Activated naive CD8-positive, alpha-beta T cell (primary cell): ENCODE results near the gene LSP1.

Experiments
- H3K27ac Mint-ChIP-seq: one replicate; pipeline ENCODE4 v1.8.0; 2021; ENCODE audit warnings: mixed read lengths
- H3K27me3 Mint-ChIP-seq: one replicate; pipeline ENCODE4 v1.8.0; 2021; ENCODE audit warnings: mixed read lengths
- H3K36me3 Mint-ChIP-seq: one replicate; pipeline ENCODE4 v1.8.0; 2021; ENCODE audit warnings: mixed read lengths
- H3K4me1 Mint-ChIP-seq: one replicate; pipeline ENCODE4 v1.8.0; 2021; ENCODE audit warnings: low read depth, mixed read lengths
- H3K4me3 Mint-ChIP-seq: one replicate; pipeline ENCODE4 v1.8.0; 2021; ENCODE audit warnings: mild to moderate bottlenecking, mixed read lengths
- H3K9me3 Mint-ChIP-seq: one replicate; pipeline ENCODE4 v1.8.0; 2021; ENCODE audit warnings: low read depth, mixed read lengths

LSP1 gene

DNA sequence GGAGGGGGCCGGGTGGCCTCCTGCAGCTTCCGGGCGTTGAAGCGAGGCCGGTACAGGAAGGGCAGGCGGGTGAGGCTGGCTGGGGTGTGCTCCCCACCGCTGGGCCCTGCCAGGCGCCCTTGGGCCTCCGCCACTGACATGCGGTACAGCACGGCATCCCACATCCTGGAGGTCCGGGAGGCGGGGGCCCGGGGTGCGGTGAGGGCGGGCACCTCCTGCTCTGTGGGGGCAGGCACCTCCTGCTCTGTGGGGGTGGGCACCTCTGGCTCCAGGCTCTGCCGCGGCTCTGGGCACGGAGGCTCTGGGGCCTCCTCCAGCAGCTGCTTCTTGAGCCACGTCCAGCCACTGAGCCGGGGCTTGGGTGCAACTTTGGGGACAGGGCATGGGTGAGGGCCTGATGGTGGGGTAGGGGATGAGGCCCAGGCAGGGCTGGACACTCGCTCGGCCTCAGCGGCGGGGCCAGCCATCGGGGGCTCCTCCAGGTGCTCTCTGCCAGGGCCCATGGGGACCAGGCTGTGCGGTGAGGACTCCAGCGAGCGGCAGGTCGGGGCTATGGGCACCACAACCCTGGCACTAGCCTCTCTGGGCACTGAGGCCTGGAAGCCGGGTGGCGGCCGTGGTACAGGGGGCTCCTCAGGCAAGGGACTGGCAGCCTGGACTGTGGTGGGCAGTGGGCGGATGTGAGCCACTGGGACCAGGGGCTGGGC is 36.5 kb downstream of the LSP1 start:
- no peaks in the 10 kb centered on the region for H3K27me3 Mint-ChIP-seq

DNA sequence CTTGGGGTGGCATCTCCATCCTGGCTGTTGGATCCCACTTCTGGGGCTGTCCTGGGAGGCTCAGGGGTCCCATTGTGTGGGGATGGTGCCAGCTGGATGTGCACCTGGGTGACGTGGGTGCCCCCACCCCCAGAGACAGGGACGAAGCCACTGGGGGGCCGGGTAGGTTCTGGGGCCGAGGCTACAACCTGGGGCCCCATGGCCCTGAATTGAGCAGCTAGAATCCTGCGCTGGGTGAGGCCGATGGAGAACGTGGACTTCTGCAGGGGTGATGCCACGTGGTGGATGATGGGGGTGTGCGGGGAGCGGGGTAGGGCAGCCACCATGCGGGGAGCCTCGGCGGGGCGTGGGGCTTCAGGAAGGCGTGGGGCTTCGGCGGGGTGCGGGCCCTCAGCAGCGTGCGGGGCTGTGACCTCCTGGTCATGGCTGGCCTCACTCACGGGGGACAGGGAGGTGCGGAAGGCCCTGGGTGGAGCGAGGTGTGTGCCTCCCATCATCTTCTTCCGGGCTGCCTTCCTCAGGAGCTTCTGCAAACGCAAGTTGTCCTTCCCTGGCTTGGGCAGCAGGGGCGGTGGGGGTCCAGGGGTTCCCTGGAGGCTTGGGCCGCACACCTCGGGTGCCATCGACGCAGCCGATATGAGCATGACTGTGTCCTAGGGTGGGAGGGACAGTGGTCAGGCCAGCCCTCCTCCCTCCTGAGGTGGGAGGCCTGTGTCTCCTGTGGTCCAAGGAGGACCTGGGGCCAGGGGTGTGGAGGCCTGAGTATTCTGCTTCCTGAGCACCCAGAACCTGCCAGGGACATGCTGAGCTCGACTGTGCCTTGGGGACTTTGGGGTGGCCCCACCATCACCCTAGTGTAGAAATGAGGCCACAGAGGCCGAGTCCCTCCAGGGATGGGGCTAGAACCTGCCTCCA is 37.3 kb downstream of the LSP1 start:
- Mint-ChIP-seq H3K36me3 (no peaks in the 10 kb centered on the region), H3K27ac (peak overlapping the region; percentile 86), H3K27me3 (no peaks in the 10 kb centered on the region), H3K4me1 (peaks cover 37% of the 10 kb centered on the region), H3K4me3 (peak overlapping the region; percentile 80), H3K9me3 (no peaks in the 10 kb centered on the region)

More for the DNA sequence above, 36.5 kb downstream of the LSP1 start:
- peak overlapping the region; percentile 80 for H3K4me3 Mint-ChIP-seq
- peaks cover 37% of the 10 kb centered on the region for H3K4me1 Mint-ChIP-seq
- H3K9me3 Mint-ChIP-seq: no peaks in the 10 kb centered on the region
- H3K36me3 Mint-ChIP-seq: no peaks in the 10 kb centered on the region
- H3K27ac Mint-ChIP-seq: peak overlapping the region; percentile 86

DNA sequence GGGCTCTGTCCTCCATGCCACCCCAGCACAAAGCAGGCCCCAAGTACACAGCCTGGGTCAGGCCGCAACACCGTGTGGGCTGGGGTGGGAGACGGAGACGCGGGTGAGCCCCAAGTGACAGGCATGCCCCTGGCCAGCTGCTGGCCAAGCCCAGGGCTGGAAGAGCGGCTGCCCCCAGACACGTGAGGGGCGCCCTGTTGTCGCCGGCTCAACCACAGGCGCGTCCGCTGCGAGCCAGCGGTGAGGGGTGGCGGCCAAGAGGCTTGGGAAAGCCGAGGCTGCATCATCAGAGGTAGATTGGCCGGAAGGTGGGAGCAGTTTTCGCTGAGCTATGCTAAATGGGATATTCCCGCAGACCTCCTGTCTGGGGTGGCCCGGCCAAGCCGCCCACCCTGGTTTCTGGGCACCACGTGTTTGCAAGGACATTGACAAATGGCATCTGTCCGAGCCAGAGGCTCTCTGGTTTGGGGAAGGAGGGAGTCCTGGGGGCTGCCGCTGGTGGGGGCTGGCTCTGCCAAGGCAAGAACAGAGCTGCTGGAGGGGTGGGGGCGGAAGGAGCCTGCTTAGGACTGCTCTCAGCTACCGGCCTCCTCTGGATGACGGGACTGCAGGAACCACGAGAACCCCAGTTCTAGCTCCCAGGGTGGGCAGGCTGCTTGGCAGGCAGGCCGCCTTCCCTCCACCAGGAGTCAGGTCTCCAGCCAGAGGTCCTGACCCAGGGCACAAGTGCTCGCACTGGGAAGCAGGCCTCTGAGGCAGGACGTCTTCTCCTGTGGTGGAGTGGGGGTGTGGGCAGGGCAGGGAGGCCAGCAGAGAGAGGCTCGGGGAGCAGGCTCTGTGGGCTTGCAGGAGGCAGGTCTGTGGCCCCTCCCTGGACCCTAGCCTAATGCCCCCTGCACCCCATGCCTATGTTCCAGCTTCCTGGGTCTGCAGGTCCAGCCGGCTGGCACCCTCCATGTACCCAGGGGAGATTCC is 38.3 kb downstream of the LSP1 start:
- H3K4me1 Mint-ChIP-seq: peaks cover 37% of the 10 kb centered on the region
- no peaks in the 10 kb centered on the region for H3K36me3 Mint-ChIP-seq
- H3K9me3 Mint-ChIP-seq: no peaks in the 10 kb centered on the region
- no peaks in the 10 kb centered on the region for H3K27me3 Mint-ChIP-seq
- peak overlapping the region; percentile 86 for H3K27ac Mint-ChIP-seq
- peak overlapping the region; percentile 80 for H3K4me3 Mint-ChIP-seq

DNA sequence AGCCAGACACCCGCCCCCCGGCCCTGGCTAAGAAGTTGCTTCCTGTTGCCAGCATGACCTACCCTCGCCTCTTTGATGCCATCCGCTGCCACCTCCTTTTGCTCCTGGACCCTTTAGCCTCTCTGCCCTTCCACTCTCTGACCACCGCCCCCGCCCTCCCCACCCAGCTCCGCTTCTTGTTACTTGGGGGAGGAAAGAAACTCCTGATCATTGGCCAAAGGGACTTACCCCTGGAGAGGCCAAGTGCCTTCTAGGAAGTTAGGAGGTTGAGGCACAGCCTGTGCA is 38.9 kb downstream of the LSP1 start, which contains the start of gene PRR33:
PRR33 (minus strand) TSS at position 65 of the 285 bp plus-strand sequence. CDS start 1,311 bp downstream, outside the sequence.
- no peaks in the 10 kb centered on the region for H3K36me3 Mint-ChIP-seq
- H3K4me1 Mint-ChIP-seq: peaks cover 37% of the 10 kb centered on the region
- peak within 1 kb of the TSS; percentile 80 for H3K4me3 Mint-ChIP-seq
- peak within 1 kb of the TSS; percentile 86 for H3K27ac Mint-ChIP-seq
- no peaks in the 10 kb centered on the region for H3K27me3 Mint-ChIP-seq
- no peaks in the 10 kb centered on the region for H3K9me3 Mint-ChIP-seq

DNA sequence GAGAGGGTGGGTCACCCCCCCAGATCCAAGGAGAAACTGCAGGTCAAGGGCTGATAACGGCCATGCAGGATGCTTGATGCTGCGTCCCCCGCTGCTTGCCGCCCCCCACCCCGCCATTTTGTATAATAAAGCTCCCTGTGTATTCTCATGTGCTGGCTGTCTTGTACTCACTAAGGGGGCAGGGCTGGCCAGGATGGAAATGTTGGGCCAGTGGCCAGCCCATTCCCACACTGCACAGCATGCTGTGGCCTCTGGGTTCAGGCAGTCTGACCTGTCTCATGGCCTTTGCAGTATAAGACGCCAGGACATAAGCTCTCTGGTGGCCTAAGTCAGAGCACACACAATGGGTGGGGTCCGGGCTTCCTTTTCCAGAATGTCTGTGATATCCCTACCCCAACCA is 39.2 kb downstream of the LSP1 start:
- Mint-ChIP-seq H3K9me3 (no peaks in the 10 kb centered on the region), H3K4me3 (peak overlapping the region; percentile 42), H3K36me3 (no peaks in the 10 kb centered on the region), H3K27ac (no peak overlapping the region), H3K4me1 (peaks cover 37% of the 10 kb centered on the region), H3K27me3 (no peaks in the 10 kb centered on the region)

DNA sequence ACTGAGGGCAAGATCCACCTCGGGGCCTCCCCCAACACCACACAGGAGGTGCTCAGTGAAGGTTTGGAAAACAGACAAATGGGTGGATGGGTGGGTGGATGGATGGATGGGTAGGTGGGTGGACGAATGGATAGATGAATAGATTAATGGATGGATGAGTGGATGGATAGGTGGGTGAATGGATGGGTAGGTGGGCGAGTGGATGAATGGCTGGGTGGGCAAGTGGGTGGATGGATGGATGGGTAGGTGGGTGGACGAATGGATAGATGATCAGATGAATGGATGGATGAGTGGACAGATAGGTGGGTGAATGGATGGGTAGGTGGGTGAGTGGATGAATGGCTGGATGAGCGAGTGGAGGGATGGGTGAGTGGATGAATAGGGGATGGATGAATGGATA is 39.7 kb downstream of the LSP1 start:
- Mint-ChIP-seq H3K4me1 (peaks cover 37% of the 10 kb centered on the region), H3K9me3 (no peaks in the 10 kb centered on the region), H3K4me3 (no peak overlapping the region), H3K27me3 (peaks cover 1% of the 10 kb centered on the region), H3K36me3 (no peaks in the 10 kb centered on the region), H3K27ac (no peak overlapping the region)

DNA sequence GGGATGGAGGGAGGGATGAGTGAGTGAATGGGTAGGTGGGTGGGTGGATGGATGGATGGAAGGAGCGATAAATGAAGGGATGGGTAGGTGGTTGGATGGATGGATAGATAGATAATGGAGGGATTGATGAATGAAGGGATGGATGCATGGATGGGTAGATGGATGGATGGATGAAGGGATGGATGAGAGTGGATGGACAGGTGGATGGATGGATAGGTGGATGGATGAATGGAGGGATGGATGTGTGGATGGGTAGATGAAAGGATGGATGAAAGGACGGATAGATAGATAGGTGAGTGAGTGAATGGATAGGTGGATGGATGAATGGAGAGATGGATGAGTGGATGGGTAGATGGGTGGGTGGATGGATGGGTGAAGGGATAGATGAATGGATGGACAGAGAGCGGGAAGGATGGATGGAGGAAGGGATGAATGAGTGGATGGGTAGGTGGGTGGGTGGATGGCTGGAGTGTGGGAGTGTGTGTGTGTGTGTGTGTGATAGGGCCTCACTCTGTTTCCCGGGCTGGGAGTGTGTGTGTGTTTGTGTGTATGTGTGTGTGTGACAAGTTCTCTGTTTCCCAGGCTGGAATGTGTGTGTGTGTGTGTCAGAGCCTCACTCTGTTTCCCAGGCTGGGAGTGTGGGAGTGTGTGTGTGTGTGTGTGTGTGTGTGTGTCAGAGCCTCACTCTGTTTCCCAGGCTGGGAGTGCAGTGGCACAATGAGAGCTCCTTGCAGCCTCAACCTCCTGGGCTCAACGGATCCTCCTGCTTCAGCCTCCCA is 40.9 kb downstream of the LSP1 start:
- peaks cover 30% of the 10 kb centered on the region for H3K4me1 Mint-ChIP-seq
- no peaks in the 10 kb centered on the region for H3K9me3 Mint-ChIP-seq
- H3K4me3 Mint-ChIP-seq: peak overlapping the region; percentile 30
- H3K27me3 Mint-ChIP-seq: peaks cover 6% of the 10 kb centered on the region
- no peaks in the 10 kb centered on the region for H3K36me3 Mint-ChIP-seq
- no peak overlapping the region for H3K27ac Mint-ChIP-seq

DNA sequence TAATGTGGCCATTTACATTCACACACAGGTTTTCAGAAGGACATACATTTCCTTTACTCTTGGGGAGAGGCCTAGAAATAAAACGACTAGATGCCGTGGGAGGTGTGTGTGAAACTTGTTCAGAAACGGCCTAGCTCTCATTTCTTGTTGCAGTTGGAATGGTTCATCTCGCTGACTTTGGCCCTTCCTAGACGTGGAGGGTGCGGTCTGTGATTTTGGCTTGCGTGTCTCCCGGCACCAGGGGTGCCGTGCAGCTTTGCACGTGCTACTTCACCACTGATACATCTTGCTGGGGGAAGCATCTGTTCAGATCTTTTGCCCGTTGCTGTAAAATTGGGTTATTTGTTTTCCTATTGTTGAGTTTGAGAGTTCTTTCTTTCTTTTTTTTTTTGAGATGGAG is 41.9 kb downstream of the LSP1 start:
- H3K27me3 Mint-ChIP-seq: peaks cover 6% of the 10 kb centered on the region
- peaks cover 27% of the 10 kb centered on the region for H3K4me1 Mint-ChIP-seq
- no peak overlapping the region for H3K27ac Mint-ChIP-seq
- H3K4me3 Mint-ChIP-seq: no peak overlapping the region
- H3K36me3 Mint-ChIP-seq: no peaks in the 10 kb centered on the region
- H3K9me3 Mint-ChIP-seq: no peaks in the 10 kb centered on the region

DNA sequence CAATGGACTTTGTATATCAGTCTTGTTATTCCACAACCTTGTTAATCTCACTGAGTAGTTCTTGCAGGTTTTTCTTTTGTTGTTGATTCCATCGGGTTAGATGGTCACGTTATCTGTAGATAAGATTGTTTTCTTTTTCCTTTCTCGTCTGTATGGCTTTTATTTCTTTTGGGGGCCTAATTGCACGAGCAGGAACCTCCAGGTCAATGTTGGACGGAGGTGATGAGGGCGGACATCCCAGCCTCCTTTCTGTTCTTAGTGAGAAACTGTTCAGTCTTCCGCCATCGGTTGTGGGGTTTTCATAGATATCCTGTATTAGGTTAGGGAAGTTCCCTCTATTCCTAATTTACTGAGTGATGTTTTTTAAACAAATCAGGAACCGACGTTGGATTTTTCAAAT is 43.6 kb downstream of the LSP1 start:
- Mint-ChIP-seq H3K36me3 (no peaks in the 10 kb centered on the region), H3K27ac (no peak overlapping the region), H3K4me1 (peaks cover 15% of the 10 kb centered on the region), H3K27me3 (peaks cover 12% of the 10 kb centered on the region), H3K9me3 (no peaks in the 10 kb centered on the region), H3K4me3 (no peak overlapping the region)

DNA sequence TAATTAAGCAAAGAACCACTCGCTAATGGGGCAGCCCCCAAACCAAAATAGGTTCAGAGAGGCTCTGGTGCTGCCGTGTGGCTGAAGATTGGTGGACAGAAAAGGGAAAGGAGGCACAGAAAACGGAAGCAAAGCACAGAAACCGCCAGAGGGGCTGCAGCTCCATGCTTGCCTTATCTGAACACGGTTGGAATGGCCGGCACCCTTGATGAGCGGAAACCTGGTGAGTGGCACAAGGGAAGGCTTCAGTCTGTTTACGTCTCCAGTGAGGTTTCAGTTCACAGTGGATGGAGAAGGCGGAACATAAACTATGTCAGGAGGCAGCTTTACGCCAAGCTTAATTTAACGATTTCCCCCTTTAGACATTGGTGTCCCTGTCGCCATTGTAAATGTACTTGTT is 44.0 kb downstream of the LSP1 start:
- Mint-ChIP-seq H3K9me3 (no peaks in the 10 kb centered on the region), H3K4me3 (no peak overlapping the region), H3K27me3 (peaks cover 12% of the 10 kb centered on the region), H3K27ac (no peak overlapping the region), H3K4me1 (peaks cover 14% of the 10 kb centered on the region), H3K36me3 (no peaks in the 10 kb centered on the region)

DNA sequence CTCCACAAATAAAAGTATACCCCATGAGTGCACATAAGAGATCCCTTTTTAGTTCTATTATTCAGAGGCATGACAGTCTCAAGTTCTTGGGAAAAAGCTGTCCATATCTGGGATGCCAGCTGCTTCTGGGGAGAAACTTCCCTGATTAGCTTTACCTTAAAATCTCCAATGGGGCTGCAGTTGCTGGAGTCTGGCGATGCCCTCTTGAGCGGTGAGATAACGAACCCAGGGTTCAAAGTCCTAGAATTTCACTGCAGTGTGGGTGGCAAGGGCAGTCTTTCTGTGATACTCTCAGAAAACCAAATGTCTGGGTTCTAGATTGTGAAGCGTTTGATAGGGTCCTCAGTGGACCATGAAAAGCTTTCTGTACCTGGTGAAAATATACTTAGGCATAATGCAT is 46.2 kb downstream of the LSP1 start:
- H3K9me3 Mint-ChIP-seq: no peaks in the 10 kb centered on the region

DNA sequence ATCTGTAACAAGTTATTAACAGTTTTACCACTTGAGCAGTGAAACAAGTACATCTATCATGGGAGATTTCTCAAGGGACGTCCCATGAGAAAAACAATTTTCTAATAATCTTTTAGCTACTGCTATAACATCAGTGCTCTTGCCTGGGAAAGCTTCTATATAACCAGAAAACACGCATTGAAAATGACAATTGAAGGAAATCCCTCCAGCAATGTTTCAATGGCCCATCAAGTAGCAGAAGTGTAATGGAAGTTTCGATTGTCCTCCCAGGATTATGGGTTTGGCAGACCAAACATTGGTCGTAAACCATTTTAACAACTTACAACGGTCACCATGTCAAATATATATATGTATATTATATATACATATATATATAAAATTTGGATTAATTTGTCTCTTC is 46.8 kb downstream of the LSP1 start:
- Mint-ChIP-seq H3K4me1 (no peaks in the 10 kb centered on the region), H3K36me3 (no peaks in the 10 kb centered on the region), H3K27me3 (peaks cover 12% of the 10 kb centered on the region), H3K27ac (no peak overlapping the region), H3K9me3 (no peaks in the 10 kb centered on the region), H3K4me3 (no peak overlapping the region)

More for the DNA sequence above, 46.2 kb downstream of the LSP1 start:
- Mint-ChIP-seq H3K27me3 (peaks cover 12% of the 10 kb centered on the region), H3K4me3 (no peak overlapping the region), H3K36me3 (no peaks in the 10 kb centered on the region), H3K4me1 (no peaks in the 10 kb centered on the region), H3K27ac (no peak overlapping the region)

DNA sequence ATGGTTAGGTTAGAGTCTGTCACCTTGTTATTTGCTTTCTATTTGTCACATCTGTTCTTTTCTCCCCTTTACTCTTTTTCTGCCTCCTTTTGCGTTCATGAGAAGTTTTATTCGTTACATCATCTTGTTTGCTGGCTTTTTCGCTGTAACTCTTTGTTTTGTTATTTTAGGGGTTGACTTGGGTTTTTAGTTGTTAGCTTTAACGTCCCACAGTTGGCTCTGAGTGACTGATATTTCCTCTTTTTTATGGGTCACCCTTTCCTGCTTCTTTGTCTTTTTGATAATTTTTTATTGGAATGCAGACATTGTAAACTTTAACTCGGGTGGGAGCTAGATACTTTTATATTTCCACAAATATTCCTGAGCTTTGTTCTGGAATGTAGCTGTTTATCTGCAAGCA is 53.3 kb downstream of the LSP1 start:
- Mint-ChIP-seq H3K27me3 (peaks cover 2% of the 10 kb centered on the region), H3K9me3 (no peaks in the 10 kb centered on the region), H3K4me1 (no peaks in the 10 kb centered on the region)

More for the DNA sequence above, 53.3 kb downstream of the LSP1 start:
- H3K27ac Mint-ChIP-seq: no peak overlapping the region
- H3K36me3 Mint-ChIP-seq: no peaks in the 10 kb centered on the region
- H3K4me3 Mint-ChIP-seq: no peak overlapping the region
